GM13976 (cell line): Measurements from ENCODE around the gene MED13L.

Source experiments
- DNase-seq: peaks from one replicate; pipeline ENCODE4 v3.0.0; 2012; ENCODE audit warnings: low spot score
- in situ Hi-C: fragments of 300-500 bp; cut with MboI; formaldehyde crosslinking; loops from one replicate; pipeline ENCODE4 v1.12.0; 2022; ENCODE audit warnings: low sequenced_read_pairs, mixed read lengths, inconsistent platforms; ENCODE audit not compliant: unreplicated experiment
- TF ChIP-seq, protein P1 (sequence below): IDR thresholded peaks from 2 replicates; pipeline ENCODE4 v1.5.1; 2012; ENCODE audit warnings: borderline replicate concordance, mild to moderate bottlenecking; ENCODE audit not compliant: insufficient read depth; ENCODE audit errors: extremely low read depth, missing control alignments, control extremely low read depth

Gene MED13L

DNA sequence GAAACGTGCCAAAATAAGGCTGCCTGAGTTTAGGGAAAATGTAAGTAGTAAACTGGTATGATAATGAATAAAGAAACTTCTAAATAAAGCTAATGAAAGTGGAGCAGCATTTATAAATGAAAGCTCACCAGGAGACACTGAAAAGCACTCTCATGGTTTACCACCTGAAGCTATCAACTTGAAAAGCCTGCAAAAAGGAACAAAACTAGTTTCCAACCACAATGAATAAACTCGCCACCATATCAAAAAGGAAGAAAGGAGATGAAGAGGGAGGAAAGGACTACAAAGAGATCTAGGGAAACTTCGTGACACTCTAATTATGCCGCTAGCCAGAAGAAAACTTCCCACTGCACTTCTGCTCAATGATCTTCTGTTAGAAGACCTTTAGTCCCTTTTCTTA, 66.7 kb downstream of the MED13L start:
- TF ChIP-seq, protein P1, sequence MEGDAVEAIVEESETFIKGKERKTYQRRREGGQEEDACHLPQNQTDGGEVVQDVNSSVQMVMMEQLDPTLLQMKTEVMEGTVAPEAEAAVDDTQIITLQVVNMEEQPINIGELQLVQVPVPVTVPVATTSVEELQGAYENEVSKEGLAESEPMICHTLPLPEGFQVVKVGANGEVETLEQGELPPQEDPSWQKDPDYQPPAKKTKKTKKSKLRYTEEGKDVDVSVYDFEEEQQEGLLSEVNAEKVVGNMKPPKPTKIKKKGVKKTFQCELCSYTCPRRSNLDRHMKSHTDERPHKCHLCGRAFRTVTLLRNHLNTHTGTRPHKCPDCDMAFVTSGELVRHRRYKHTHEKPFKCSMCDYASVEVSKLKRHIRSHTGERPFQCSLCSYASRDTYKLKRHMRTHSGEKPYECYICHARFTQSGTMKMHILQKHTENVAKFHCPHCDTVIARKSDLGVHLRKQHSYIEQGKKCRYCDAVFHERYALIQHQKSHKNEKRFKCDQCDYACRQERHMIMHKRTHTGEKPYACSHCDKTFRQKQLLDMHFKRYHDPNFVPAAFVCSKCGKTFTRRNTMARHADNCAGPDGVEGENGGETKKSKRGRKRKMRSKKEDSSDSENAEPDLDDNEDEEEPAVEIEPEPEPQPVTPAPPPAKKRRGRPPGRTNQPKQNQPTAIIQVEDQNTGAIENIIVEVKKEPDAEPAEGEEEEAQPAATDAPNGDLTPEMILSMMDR = no peak
- DNase-seq = no peak
- in situ Hi-C loops = no loop called here

DNA sequence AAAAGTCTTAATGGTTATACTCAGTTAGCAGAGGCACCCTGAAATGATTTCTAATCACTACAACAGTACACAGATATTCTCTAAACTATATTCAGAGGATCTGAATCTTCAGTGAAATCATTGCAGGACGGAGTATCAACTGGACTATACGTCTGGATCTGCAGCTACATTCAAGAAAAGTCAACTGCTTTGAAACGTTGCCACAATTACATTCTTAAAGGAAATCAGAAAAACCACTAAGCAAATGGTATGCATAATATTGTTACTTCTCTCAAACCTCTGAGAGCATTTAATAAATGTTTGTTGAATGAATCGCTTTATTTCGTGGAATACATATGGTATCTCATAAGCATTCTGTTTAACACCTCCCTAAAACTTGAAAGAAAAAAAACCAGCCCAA, 67.4 kb downstream of the MED13L start:
- TF ChIP-seq, protein P1 = no peak
- DNase-seq = no peak
- in situ Hi-C loops = no loop called here

DNA sequence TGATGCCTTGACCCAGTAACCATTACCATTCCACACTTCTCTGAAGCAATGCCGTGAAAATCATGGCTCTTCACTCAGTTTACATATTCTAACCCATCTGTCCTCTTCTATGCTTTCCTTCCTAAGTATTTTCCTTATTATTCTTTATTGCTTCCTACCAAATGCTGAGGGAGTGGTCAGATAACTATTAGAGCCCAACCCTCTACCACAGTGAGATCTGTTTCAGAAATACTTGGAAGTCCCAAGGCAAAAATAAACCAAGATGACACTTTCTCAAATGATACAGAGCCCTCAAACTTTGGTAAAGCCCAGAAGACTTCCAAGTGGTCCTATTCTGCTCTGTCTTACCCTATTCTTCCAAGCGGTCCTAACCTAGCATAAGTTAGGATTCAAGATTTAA, 68.0 kb downstream of the MED13L start:
- DNase-seq = no peak
- TF ChIP-seq, protein P1 = no peak
- in situ Hi-C loops = no loop called here

DNA sequence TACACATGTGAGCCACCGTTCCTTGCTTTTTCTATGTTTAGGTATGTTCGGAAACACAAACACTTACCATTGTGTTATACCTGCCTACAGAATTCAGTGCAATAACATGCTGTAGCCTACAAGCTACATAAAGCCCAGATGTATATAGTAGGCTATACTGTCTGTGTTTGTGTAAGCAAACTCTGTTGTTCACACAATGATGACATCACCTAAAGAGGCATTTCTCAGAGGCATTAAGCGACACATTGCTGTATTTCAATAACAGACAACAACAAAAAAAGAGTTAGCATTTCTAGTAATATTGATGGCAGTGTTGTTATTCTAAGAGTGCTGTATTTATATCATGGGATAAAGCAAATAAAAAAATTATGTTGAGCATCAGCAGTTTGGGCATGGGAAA, 70.2 kb downstream of the MED13L start:
- TF ChIP-seq, protein P1 = no peak
- in situ Hi-C loops = no loop called here
- DNase-seq = no peak

DNA sequence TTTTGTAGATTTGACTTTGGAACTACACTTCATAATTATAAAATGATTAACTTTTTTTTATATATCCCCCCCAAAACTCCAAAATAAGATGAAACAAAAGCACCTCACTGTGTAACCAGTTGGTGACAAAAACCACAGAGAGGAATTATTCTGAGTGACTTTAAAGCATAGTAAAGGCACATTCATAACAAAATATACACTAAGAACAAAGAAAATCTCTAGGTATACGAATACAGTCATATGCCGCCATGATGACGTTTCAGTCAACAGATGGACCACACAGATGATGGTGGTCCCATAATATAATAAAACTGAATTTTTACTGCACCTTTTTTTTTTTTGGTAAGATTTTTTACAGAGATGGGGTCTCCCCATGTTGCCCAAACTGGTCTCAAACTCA, 70.7 kb downstream of the MED13L start:
- in situ Hi-C loops = no loop called here
- TF ChIP-seq, protein P1 = no peak

DNA sequence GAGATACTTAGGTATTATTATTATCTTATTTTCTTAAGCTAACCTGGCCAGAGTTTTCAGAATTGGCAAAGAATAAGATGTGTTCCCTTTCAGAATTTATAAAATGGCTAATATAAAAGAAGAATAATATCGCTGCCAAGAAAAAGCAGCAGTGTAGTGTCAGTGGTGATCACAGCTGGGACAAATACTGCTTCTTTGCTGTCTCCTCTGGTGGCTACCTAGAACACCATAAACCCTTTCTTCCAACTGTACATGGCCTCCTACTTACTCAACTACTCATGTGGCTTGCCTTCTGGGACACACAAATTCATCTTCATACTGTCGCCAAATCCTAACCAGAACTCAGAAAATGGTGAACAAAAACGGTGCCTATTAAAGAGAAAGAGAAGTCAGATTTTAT, 72.7 kb downstream of the MED13L start:
- no peak for DNase-seq
- in situ Hi-C loops = no loop called here
- TF ChIP-seq, protein P1 = no peak

More for the DNA sequence above, 70.7 kb downstream of the MED13L start:
- DNase-seq = no peak

DNA sequence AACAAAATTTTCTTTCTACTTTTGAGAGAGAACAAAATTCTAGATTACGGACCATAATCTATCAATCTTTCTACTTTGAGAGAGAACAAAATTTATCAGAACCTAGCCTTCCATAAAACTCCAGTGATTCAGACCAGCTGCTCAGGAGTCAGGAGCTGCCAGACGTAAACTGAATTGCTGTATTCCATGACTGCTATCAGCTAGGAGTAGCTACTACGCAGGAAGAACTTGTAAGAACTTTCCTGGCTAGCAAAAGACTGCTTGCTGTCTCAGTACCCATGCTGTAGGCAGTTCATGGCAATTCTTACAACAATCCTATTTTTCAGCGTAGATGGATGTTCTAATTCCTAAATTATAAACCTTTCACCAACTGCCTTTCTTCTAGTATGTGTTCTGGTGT, 73.3 kb downstream of the MED13L start:
- TF ChIP-seq, protein P1 = no peak
- in situ Hi-C loops = no loop called here
- no peak for DNase-seq
